Mesenchymal stem cell (in vitro differentiated cells and primary cell): ENCODE measurements around the gene SLC20A1.

ENCODE experiments used
- DNase-seq: peaks from one replicate; pipeline ENCODE4 v3.0.0-alpha.2; 2013
- H2AFZ ChIP-seq: one replicate; pipeline ENCODE4 v1.6.1; 2013; ENCODE audit warnings: low read depth, mild to moderate bottlenecking, control low read depth, inconsistent platforms, low read length, moderate library complexity
- H2AK5ac ChIP-seq: 2 replicates; pipeline ENCODE4 v1.6.1; 2013; ENCODE audit warnings: low read length, moderate library complexity, mild to moderate bottlenecking, inconsistent platforms; ENCODE audit not compliant: severe bottlenecking
- H2BK120ac ChIP-seq: one replicate; pipeline ENCODE4 v1.6.1; 2013; ENCODE audit warnings: low read depth, mild to moderate bottlenecking, inconsistent platforms, low read length, moderate library complexity
- H2BK12ac ChIP-seq, 2 experiments: one replicate each; pipeline ENCODE4 v1.6.1; 2013; ENCODE audit warnings: inconsistent platforms in 2 of 2, low read length in 2 of 2, mild to moderate bottlenecking in 2 of 2, moderate library complexity in 2 of 2, control low read depth in 1 of 2
- H2BK15ac ChIP-seq: one replicate; pipeline ENCODE4 v1.6.1; 2013; ENCODE audit warnings: mild to moderate bottlenecking, low read depth, inconsistent platforms; ENCODE audit not compliant: poor library complexity, severe bottlenecking
- H2BK5ac ChIP-seq: 2 replicates; pipeline ENCODE4 v1.6.1; 2013; ENCODE audit warnings: low read depth, mild to moderate bottlenecking, low read length, control low read depth, inconsistent platforms; ENCODE audit not compliant: poor library complexity, severe bottlenecking
- H3K14ac ChIP-seq, 2 experiments: one replicate each; pipeline ENCODE4 v1.6.1; 2013; ENCODE audit warnings: inconsistent platforms in 2 of 2, low read length in 2 of 2, control low read depth in 1 of 2, mild to moderate bottlenecking in 1 of 2, moderate library complexity in 1 of 2
- H3K18ac ChIP-seq, 2 experiments: one replicate each; pipeline ENCODE4 v1.6.1; 2013; ENCODE audit warnings: inconsistent platforms in 2 of 2, low read length in 2 of 2, control low read depth in 1 of 2, low read depth in 1 of 2, mild to moderate bottlenecking in 1 of 2
- H3K23ac ChIP-seq, 2 experiments: one replicate each; pipeline ENCODE4 v1.6.1; 2013; ENCODE audit warnings: inconsistent platforms in 2 of 2, low read length in 2 of 2, mild to moderate bottlenecking in 2 of 2, moderate library complexity in 2 of 2, control low read depth in 1 of 2
- H3K27ac ChIP-seq: 2 replicates; pipeline ENCODE4 v1.5.1; 2013; ENCODE audit warnings: mild to moderate bottlenecking, moderate library complexity, low read length, control low read depth, inconsistent platforms; ENCODE audit not compliant: poor library complexity, severe bottlenecking
- H3K27me3 ChIP-seq, 2 experiments: 2 replicates each; pipeline versions ENCODE4 v1.6.1 to v1.7.0; 2013; ENCODE audit warnings: low read length in 2 of 2, mild to moderate bottlenecking in 2 of 2, moderate library complexity in 2 of 2, control low read depth in 1 of 2, inconsistent platforms in 1 of 2; ENCODE audit not compliant: control insufficient read depth in 1 of 2, insufficient read depth in 1 of 2
- H3K36me3 ChIP-seq, 2 experiments: 2 replicates each; pipeline versions ENCODE4 v1.6.1 to v1.7.0; 2013; ENCODE audit warnings: low read length in 2 of 2, control low read depth in 1 of 2, inconsistent platforms in 1 of 2, low read depth in 1 of 2, mild to moderate bottlenecking in 1 of 2; ENCODE audit not compliant: insufficient read depth in 2 of 2, control insufficient read depth in 1 of 2
- H3K4ac ChIP-seq, 2 experiments: one replicate each; pipeline ENCODE4 v1.6.1; 2013; ENCODE audit warnings: inconsistent platforms in 2 of 2, low read length in 2 of 2, mild to moderate bottlenecking in 2 of 2, moderate library complexity in 2 of 2, control low read depth in 1 of 2, low read depth in 1 of 2
- H3K4me1 ChIP-seq: 2 replicates; pipeline ENCODE4 v1.6.1; 2013; ENCODE audit warnings: low read depth, low read length, control low read depth; ENCODE audit not compliant: control insufficient read depth, insufficient read depth
- H3K4me2 ChIP-seq: 2 replicates; pipeline ENCODE4 v1.6.1; 2013; ENCODE audit warnings: low read length, mild to moderate bottlenecking, inconsistent platforms; ENCODE audit not compliant: poor library complexity, severe bottlenecking
- H3K4me3 ChIP-seq, 2 experiments: 2 replicates each; pipeline versions ENCODE4 v1.5.1 to v1.7.0; 2013; ENCODE audit warnings: low read length in 2 of 2, mild to moderate bottlenecking in 2 of 2, control low read depth in 1 of 2, low read depth in 1 of 2; ENCODE audit not compliant: insufficient read depth in 1 of 2
- H3K79me1 ChIP-seq: replicated peaks from 2 replicates; pipeline ENCODE4 v1.6.1; 2013; ENCODE audit warnings: mild to moderate bottlenecking, control low read depth, low read length, inconsistent platforms; ENCODE audit not compliant: poor library complexity, severe bottlenecking
- H3K9ac ChIP-seq: 2 replicates; pipeline ENCODE4 v1.7.0; 2013; ENCODE audit warnings: mild to moderate bottlenecking, low read length, moderate library complexity
- H3K9me3 ChIP-seq: 2 replicates; pipeline ENCODE4 v1.7.0; 2013; ENCODE audit warnings: mild to moderate bottlenecking, low read length; ENCODE audit not compliant: control insufficient read depth
- H4K8ac ChIP-seq: one replicate; pipeline ENCODE4 v1.6.1; 2013; ENCODE audit warnings: inconsistent platforms, mild to moderate bottlenecking, low read length, moderate library complexity
- H4K91ac ChIP-seq: one replicate; pipeline ENCODE4 v1.6.1; 2013; ENCODE audit warnings: mild to moderate bottlenecking, low read length, inconsistent platforms
- WGBS: methylation state at CpG from one replicate; pipeline ENCODE4 v1.1.7; 2013; ENCODE audit warnings: mixed read lengths; 5-methylcytosine and 5-hydroxymethylcytosine counted together

The SLC20A1 gene

DNA sequence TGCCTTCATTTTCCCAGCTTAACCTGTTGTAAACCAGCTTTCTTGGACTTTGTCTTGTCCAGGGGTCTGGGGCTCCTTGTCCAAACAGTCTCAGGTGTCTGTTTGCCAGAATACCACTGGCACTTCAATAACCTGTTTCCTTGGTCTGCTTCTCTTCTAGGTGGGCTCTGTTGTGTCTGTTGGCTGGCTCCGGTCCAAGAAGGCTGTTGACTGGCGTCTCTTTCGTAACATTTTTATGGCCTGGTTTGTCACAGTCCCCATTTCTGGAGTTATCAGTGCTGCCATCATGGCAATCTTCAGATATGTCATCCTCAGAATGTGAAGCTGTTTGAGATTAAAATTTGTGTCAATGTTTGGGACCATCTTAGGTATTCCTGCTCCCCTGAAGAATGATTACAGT is 17.0 kb downstream of the SLC20A1 start:
- H2AK5ac ChIP-seq: no peak overlapping the region
- no peak overlapping the region for H3K4me2 ChIP-seq

DNA sequence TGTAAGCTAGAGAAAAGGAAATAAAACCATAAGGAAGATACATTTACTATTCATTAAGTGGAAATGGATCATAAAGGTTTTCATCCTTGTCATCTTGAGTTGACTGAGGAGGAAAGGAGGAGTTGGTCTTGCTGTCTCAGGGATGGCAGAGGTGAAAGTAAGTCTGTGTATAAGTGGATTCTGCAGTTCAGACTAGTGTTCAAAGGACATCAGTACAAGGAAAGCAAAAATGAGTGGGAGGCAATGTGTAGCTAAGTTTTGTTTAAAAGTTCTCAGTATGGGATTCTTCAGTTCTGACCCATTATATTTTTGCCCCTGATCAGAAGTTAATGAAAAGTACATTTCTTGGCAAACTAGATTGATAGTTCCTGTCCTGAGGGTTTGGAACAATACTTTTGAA is 18.9 kb downstream of the SLC20A1 start:
- H3K9ac ChIP-seq: no peak overlapping the region
- no peak overlapping the region for H3K14ac ChIP-seq
- H3K9me3 ChIP-seq: no peaks in the 10 kb centered on the region
- H3K4me2 ChIP-seq: no peak overlapping the region
- H2AFZ ChIP-seq: no peak overlapping the region
- H3K18ac ChIP-seq: no peak overlapping the region
- H2BK5ac ChIP-seq: no peak overlapping the region
- H3K79me1 ChIP-seq: peaks cover 10% of the 10 kb centered on the region
- H3K23ac ChIP-seq: no peak overlapping the region
- no peak overlapping the region for H3K27ac ChIP-seq
- no peak overlapping the region for H2BK120ac ChIP-seq
- DNase-seq: no peak
- no peak overlapping the region for H3K4ac ChIP-seq
- H2BK15ac ChIP-seq: no peak overlapping the region
- no peak overlapping the region for H2BK12ac ChIP-seq
- H4K8ac ChIP-seq: no peak overlapping the region
- H3K27me3 ChIP-seq: no peaks in the 10 kb centered on the region
- no peak overlapping the region for H2AK5ac ChIP-seq
- no peak overlapping the region for H4K91ac ChIP-seq
- H3K4me3 ChIP-seq: no peak overlapping the region
- peaks cover 16 to 57% of the 10 kb centered on the region in 2 experiments for H3K36me3 ChIP-seq
- H3K4me1 ChIP-seq: peaks cover 2% of the 10 kb centered on the region

More for the DNA sequence above, 17.0 kb downstream of the SLC20A1 start:
- no peak overlapping the region for H4K8ac ChIP-seq
- no peak overlapping the region for H2AFZ ChIP-seq
- H3K4me3 ChIP-seq: no peak overlapping the region
- no peak overlapping the region for H3K14ac ChIP-seq
- H3K4me1 ChIP-seq: peaks cover 5% of the 10 kb centered on the region
- no peak overlapping the region for H3K18ac ChIP-seq
- no peaks in the 10 kb centered on the region for H3K9me3 ChIP-seq
- no peak overlapping the region for H2BK120ac ChIP-seq
- no peak overlapping the region for H3K27ac ChIP-seq
- peaks cover 13% of the 10 kb centered on the region for H3K79me1 ChIP-seq
- H2BK12ac ChIP-seq: no peak overlapping the region
- WGBS: 89% methylated on average over 3 of the region's 3 CpGs
- H3K36me3 ChIP-seq: peaks cover 30 to 77% of the 10 kb centered on the region in 2 experiments
- no peaks in the 10 kb centered on the region for H3K27me3 ChIP-seq
- no peak overlapping the region for H3K4ac ChIP-seq
- no peak overlapping the region for H4K91ac ChIP-seq
- DNase-seq: no peak
- H2BK5ac ChIP-seq: no peak overlapping the region
- H3K23ac ChIP-seq: no peak overlapping the region
- peak overlapping the region; percentile 45 for H3K9ac ChIP-seq
- no peak overlapping the region for H2BK15ac ChIP-seq

DNA sequence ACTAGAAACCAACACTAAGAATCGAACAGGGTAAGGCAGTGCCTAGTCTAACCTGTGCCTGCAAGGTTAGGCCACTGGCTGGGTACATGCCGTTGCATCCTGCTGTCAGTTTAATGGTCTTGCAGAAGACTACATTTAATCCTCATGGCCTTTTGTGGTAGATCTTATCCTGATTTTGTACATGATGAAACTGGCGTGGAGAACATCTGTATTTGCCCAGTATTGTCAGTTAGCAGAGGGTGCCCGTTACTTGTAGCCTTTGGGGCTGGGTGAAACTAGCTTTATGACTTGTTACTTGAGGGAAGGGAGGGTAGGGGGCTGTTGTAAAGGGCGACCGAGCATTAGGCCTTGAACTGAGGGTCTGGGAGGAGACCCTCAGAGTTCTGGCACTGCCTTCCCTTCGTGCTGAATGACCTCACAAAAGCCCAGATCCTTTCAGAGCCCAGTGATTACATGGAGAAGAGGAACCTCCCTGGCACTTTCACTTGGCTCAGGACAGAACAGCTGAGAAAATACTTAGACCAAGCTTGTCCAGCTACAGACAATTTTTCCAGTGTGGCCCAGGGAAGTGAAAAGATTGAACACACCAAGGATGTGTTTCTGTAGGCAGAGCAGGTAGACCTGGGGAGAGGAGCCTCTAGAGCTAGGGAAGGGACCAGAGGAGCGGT is 19.5 kb downstream of the SLC20A1 start:
- H2BK5ac ChIP-seq: no peak overlapping the region
- no peak overlapping the region for H3K18ac ChIP-seq
- no peak overlapping the region for H3K23ac ChIP-seq
- no peaks in the 10 kb centered on the region for H3K9me3 ChIP-seq
- no peak overlapping the region for H2BK15ac ChIP-seq
- peaks cover 6% of the 10 kb centered on the region for H3K79me1 ChIP-seq
- no peak overlapping the region for H2BK120ac ChIP-seq
- peaks cover 16 to 52% of the 10 kb centered on the region in 2 experiments for H3K36me3 ChIP-seq
- H3K14ac ChIP-seq: no peak overlapping the region
- H2AFZ ChIP-seq: no peak overlapping the region
- no peak overlapping the region for H3K4ac ChIP-seq
- no peak overlapping the region for H4K8ac ChIP-seq
- no peak overlapping the region for H3K9ac ChIP-seq
- DNase-seq: no peak
- H2AK5ac ChIP-seq: no peak overlapping the region
- H3K27me3 ChIP-seq: no peaks in the 10 kb centered on the region
- no peak overlapping the region for H2BK12ac ChIP-seq
- peaks cover 2% of the 10 kb centered on the region for H3K4me1 ChIP-seq
- WGBS: 98% methylated on average over 8 of the region's 8 CpGs
- no peak overlapping the region for H3K4me2 ChIP-seq
- no peak overlapping the region for H3K4me3 ChIP-seq
- H4K91ac ChIP-seq: no peak overlapping the region
- no peak overlapping the region for H3K27ac ChIP-seq

DNA sequence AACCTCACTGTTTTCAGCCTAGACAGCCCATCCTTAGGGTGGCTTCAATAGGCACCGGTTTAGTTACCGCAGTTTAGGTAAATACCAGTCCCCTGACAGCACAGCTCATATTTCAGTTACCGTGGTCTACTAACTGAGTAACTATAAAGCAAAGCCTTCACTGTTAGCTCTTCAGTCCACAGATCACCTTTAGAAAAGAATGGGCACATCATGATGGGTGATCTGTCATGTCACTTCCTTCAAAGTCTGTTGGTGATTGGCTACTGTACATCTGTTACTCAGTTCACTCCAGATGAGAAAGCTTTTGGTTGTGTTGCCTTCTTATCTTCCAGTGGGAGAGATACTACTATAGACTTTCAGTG is 21.0 kb downstream of the SLC20A1 start:
- H2BK120ac ChIP-seq: no peak overlapping the region
- H3K9me3 ChIP-seq: no peaks in the 10 kb centered on the region
- H2BK15ac ChIP-seq: no peak overlapping the region
- 93% methylated on average over 3 of the region's 3 CpGs for WGBS
- H2AK5ac ChIP-seq: no peak overlapping the region
- no peak overlapping the region for H3K27ac ChIP-seq
- H3K18ac ChIP-seq: no peak overlapping the region
- no peak overlapping the region for H3K23ac ChIP-seq
- DNase-seq: no peak
- H4K8ac ChIP-seq: no peak overlapping the region
- no peak overlapping the region for H3K4me2 ChIP-seq
- no peaks in the 10 kb centered on the region for H3K27me3 ChIP-seq
- no peak overlapping the region for H2BK5ac ChIP-seq
- peaks cover under 1% of the 10 kb centered on the region for H3K4me1 ChIP-seq
- no peak overlapping the region for H2BK12ac ChIP-seq
- H3K4ac ChIP-seq: no peak overlapping the region
- H3K36me3 ChIP-seq: peaks cover 12 to 37% of the 10 kb centered on the region in 2 experiments
- no peak overlapping the region for H3K9ac ChIP-seq
- no peak overlapping the region for H3K14ac ChIP-seq
- H3K79me1 ChIP-seq: peaks cover 4% of the 10 kb centered on the region
- H4K91ac ChIP-seq: no peak overlapping the region
- H3K4me3 ChIP-seq: no peak overlapping the region
- H2AFZ ChIP-seq: no peak overlapping the region
